A549 (cell line): ENCODE measurements around the gene TSPAN3. TPM values are rescaled to one million over a fixed set of nuclear protein-coding genes. Genes with fewer than 3 reads are reported as not detected.

Experiments
- ATAC-seq, 2 experiments: fragments of 200-7000 bp in 1 of 2; fragments of >200 bp in 1 of 2; cut with Nextera tagmentation in 1 of 2; cut with Tn5 transposase in 1 of 2; 3 replicates each; pipeline versions ENCODE4 v1.8.0 to v1.9.1; 2018 to 2020; ENCODE audit warnings: mild to moderate bottlenecking in 1 of 2, moderate library complexity in 1 of 2
- CTCF ChIA-PET: fragments of 300-600 bp; sonication (Branson Sonifier 250); formaldehyde crosslinking; extraction: SDS; loops from one replicate; lab custom pipeline; 2021; ENCODE audit warnings: antibody characterized with exemption, inconsistent platforms; lab: Yijun Ruan, JAX
- POLR2A ChIA-PET: fragments of 350-600 bp; formaldehyde crosslinking; extraction: SDS; loops from one replicate; lab custom pipeline; 2021; ENCODE audit warnings: antibody characterized with exemption, inconsistent platforms; lab: Yijun Ruan, JAX
- DNase-seq, 2 experiments: peaks; one replicate each; pipeline versions ENCODE4 v3.0.0 to v3.0.0-alpha.2; 2011 to 2016; ENCODE audit warnings: low read depth in 1 of 2, low spot score in 1 of 2
- FAIRE-seq: peaks from 2 replicates; lab custom pipeline; 2011; peaks lifted over from hg19 to GRCh38; lab: Jason Lieb, UNC
- H3K27ac ChIP-seq, 2 experiments: fragments of >200 bp; sonication (Bioruptor Twin); formaldehyde crosslinking; 3 replicates each; pipeline ENCODE4 v1.5.1; 2016 to 2017
- H3K4me1 ChIP-seq: fragments of >200 bp; sonication (Bioruptor Twin); formaldehyde crosslinking; 3 replicates; pipeline ENCODE4 v1.6.1; 2016
- H3K4me2 ChIP-seq: fragments of >200 bp; sonication (Bioruptor Twin); formaldehyde crosslinking; 3 replicates; pipeline ENCODE4 v1.6.1; 2016
- H3K4me3 ChIP-seq: fragments of >200 bp; sonication (Bioruptor Twin); formaldehyde crosslinking; 3 replicates; pipeline ENCODE4 v1.5.1; 2016
- H3K9me3 ChIP-seq: fragments of >200 bp; sonication (Bioruptor Twin); formaldehyde crosslinking; 3 replicates; pipeline ENCODE4 v1.6.1; 2016
- CBX2 ChIP-seq: fragments of 200-600 bp; sonication (generic); IDR thresholded peaks from 2 replicates; pipeline ENCODE4 v1.6.1; 2016; ENCODE audit warnings: low read depth, mild to moderate bottlenecking, borderline replicate concordance
- CEBPB ChIP-seq, 2 experiments: fragments of >200 bp in 1 of 2; sonication (Bioruptor Twin) in 1 of 2; formaldehyde crosslinking in 1 of 2; IDR thresholded peaks; 2 replicates each; pipeline ENCODE4 v1.6.1; 2012 to 2016
- FOSB ChIP-seq: fragments of 250-450 bp; sonication (Bioruptor Pico); IDR thresholded peaks from 2 replicates; pipeline ENCODE4 v1.5.0; 2020; ENCODE audit warnings: mild to moderate bottlenecking, moderate library complexity
- FOXS1 ChIP-seq: fragments of 250-450 bp; sonication (Bioruptor Pico); IDR thresholded peaks from 2 replicates; pipeline ENCODE4 v1.5.0; 2020; ENCODE audit warnings: mild to moderate bottlenecking, moderate library complexity
- HDAC2 ChIP-seq: fragments of 200-600 bp; sonication (generic); IDR thresholded peaks from 2 replicates; pipeline ENCODE4 v1.6.1; 2016
- HEYL ChIP-seq: fragments of 250-450 bp; sonication (Bioruptor Pico); IDR thresholded peaks from 2 replicates; pipeline ENCODE4 v1.8.0; 2021; ENCODE audit warnings: mild to moderate bottlenecking, moderate library complexity
- HOXA7 ChIP-seq: fragments of 250-450 bp; sonication (Bioruptor Pico); IDR thresholded peaks from 2 replicates; pipeline ENCODE4 v1.5.0; 2020; ENCODE audit warnings: mild to moderate bottlenecking, moderate library complexity
- HOXB13 ChIP-seq: fragments of 250-450 bp; sonication (Bioruptor Pico); IDR thresholded peaks from 2 replicates; pipeline ENCODE4 v1.5.0; 2020; ENCODE audit warnings: low read depth, mild to moderate bottlenecking, moderate library complexity
- JUN ChIP-seq, 2 experiments: fragments of >200 bp; sonication (Bioruptor Twin); formaldehyde crosslinking; IDR thresholded peaks; 2 replicates in 1 of 2; 3 replicates in 1 of 2; pipeline ENCODE4 v1.6.1; 2016 to 2017
- MAFK ChIP-seq: fragments of 450-650 bp; IDR thresholded peaks from 2 replicates; pipeline ENCODE4 v1.6.1; 2014; ENCODE audit not compliant: partially characterized antibody
- NPAS2 ChIP-seq: fragments of 250-450 bp; sonication (Bioruptor Pico); IDR thresholded peaks from 2 replicates; pipeline ENCODE4 v1.8.0; 2022; ENCODE audit warnings: mild to moderate bottlenecking, moderate library complexity, borderline replicate concordance
- POLR2A ChIP-seq: IDR thresholded peaks from 2 replicates; pipeline ENCODE4 v1.6.1; 2012; ENCODE audit warnings: mild to moderate bottlenecking, low read length
- POLR2AphosphoS2 ChIP-seq: conservative IDR thresholded peaks from 2 replicates; pipeline ENCODE4 v1.6.1; 2012; ENCODE audit warnings: low read length, improper control_type of control experiment, inconsistent platforms
- RCOR1 ChIP-seq: fragments of 150-350 bp; IDR thresholded peaks from 2 replicates; pipeline ENCODE4 v1.6.1; 2014; ENCODE audit warnings: antibody characterized with exemption, low read length, low read depth
- RNF2 ChIP-seq: fragments of 200-600 bp; sonication (generic); IDR thresholded peaks from 2 replicates; pipeline ENCODE4 v1.6.1; 2016; ENCODE audit warnings: low read depth, mild to moderate bottlenecking, antibody characterized with exemption, moderate library complexity, borderline replicate concordance
- TFCP2L1 ChIP-seq: fragments of 250-450 bp; sonication (Bioruptor Pico); IDR thresholded peaks from 2 replicates; pipeline ENCODE4 v1.5.0; 2021; ENCODE audit warnings: mild to moderate bottlenecking
- WGBS: methylation state at CpG from one replicate; pipeline ENCODE4 v1.1.6; 2017; ENCODE audit errors: missing lambda C conversion rate; 5-methylcytosine and 5-hydroxymethylcytosine counted together
- polyA plus RNA-seq, 4 experiments: library from polyadenylated mRNA; depleted of rRNA in 3 of 4; stranded (reverse); fragments of >200 nt; fragmentation: RNase III in 1 of 4; extraction: RNeasy Plus Mini Kit Qiagen cat#74134 plus additional on column Dnase treatment in 1 of 4; gene quantifications; 2 replicates in 3 of 4; 3 replicates in 1 of 4; pipeline ENCODE4 v1.2.3, GENCODE V29; 2011 to 2017
- TF ChIP-seq, protein P1 (sequence below): fragments of 250-450 bp; sonication (Bioruptor Pico); IDR thresholded peaks from 2 replicates; pipeline ENCODE4 v1.5.0; 2020; ENCODE audit warnings: low read depth, mild to moderate bottlenecking, moderate library complexity
- TF ChIP-seq, protein P2 (sequence below): IDR thresholded peaks from 2 replicates; pipeline ENCODE4 v1.6.1; 2012
- TF ChIP-seq, protein P3 (sequence below): fragments of 200-600 bp; sonication (generic); IDR thresholded peaks from 2 replicates; pipeline ENCODE4 v1.6.1; 2016; ENCODE audit warnings: antibody characterized with exemption, mild to moderate bottlenecking, moderate library complexity
- TF ChIP-seq, protein P4 (sequence below): fragments of 250-450 bp; sonication (Bioruptor Pico); IDR thresholded peaks from 2 replicates; pipeline ENCODE4 v1.5.0; 2021; ENCODE audit warnings: mild to moderate bottlenecking, moderate library complexity, borderline replicate concordance

TSPAN3 gene
- polyA plus RNA-seq, 2 of the 4 experiments (the other 2 are of a cell fraction): 362 to 636 TPM

DNA sequence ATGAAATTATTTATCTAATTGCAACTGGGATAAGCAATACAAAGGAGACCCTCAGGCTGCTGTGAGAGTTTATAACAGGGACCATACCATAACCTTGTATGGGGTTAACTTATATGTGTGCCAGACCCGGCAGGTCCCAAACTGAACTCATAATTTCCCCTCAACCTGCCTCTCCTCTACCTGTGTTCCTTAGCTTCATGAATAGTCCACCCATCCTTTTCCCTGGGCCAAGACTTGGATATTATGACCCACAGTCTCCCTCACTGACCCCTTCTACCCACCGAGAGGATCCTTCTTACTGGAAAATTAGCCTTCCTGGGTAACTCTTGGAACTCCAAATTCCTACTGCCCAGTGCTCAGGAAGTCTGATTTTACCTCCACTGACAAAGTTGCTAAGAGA, 3.4 kb upstream of the TSPAN3 start:
- POLR2A ChIA-PET: no interaction called here

DNA sequence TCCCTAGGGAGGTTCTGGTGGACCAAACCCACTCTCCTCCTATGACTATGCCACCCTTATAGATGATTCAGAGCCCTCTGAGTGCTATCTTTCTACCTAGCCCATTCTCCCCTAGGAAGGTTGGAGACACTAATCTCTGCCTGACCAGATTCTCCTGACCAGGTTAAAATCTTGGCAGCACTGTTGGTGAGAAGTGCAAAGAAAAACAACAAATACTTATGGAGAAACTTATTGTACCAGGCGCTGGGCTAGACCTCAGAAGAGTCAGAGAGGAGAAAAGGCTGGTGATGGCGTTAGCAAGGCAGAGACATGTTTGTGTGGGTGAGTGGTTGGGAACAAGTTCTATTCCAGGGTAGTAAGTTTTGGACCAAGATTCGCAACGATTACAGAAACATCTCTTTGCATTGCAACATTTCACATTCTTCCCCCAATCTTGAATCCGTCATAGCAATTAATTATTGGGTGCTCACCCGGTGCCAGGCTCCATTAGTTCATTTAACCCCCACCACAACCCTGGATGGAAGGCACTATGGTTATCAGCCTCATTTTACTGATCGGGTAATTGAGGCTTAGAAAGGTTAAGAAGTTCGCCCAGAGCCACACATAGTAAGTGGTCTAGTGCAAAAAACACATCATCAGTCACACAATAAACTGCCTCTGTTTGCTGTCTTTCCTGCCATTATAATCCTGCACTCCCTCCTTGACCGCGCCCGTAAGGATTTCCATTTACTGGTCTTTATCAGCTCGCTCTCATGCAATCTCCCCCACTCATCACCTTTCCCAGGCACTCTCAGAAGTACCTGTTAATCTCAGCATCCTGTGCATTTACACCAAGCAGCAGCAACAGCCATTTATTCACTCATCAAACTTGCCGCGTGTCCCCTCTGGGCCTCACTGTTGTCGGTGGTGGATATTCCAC, 655 bp upstream of the TSPAN3 start:
- Histone ChIP-seq H3K27ac (peak overlapping the region; percentile 37 to 92; a peak in 4 of 6 replicates), H3K9me3 (no peaks in the 10 kb centered on the region), H3K4me1 (peaks cover 34% of the 10 kb centered on the region), H3K4me3 (no peak overlapping the region; the same call in 2 of the 3 replicates), H3K4me2 (peak overlapping the region; percentile 48)
- FAIRE-seq: no peak
- ATAC-seq: no peak
- ChIA-PET POLR2A (interaction anchor here (0.6 to 1.0 kb wide), 6 partner anchors 11 to 750 kb away, joined by 3 to 9 read pairs (median 5); no protein-coding TSS in a partner anchor), CTCF (interaction anchor here (0.8 kb wide), 1 partner anchor 9 kb away, joined by 4 read pairs; no protein-coding TSS in a partner anchor)
- 79% methylated on average over 15 of the region's 15 CpGs for WGBS
- DNase-seq: no peak
- TF ChIP-seq MAFK (peak; percentile 1), RNF2 (no peak), HOXB13 (CRISPR knock-in tag) (no peak), CBX2 (no peak), JUN (IDR thresholded peaks at IDR 0.05) (no peak), CEBPB (IDR thresholded peaks at IDR 0.05) (no peak)
- TF ChIP-seq, all 56 proteins: peak for 1

More for the DNA sequence above, 3.4 kb upstream of the TSPAN3 start:
- H3K4me3 ChIP-seq: no peak overlapping the region
- no peak overlapping the region for H3K27ac ChIP-seq
- DNase-seq: no peak
- CTCF ChIA-PET: interaction anchor here (0.8 to 1.7 kb wide), 3 partner anchors 8 to 39 kb away, joined by 3 read pairs; no protein-coding TSS in a partner anchor
- no peak for FAIRE-seq
- H3K9me3 ChIP-seq: no peaks in the 10 kb centered on the region
- WGBS: 44% methylated on average over 2 of the region's 2 CpGs
- TF ChIP-seq FOSB (CRISPR knock-in tag) (no peak), RCOR1 (no peak), POLR2A (no peak), NPAS2 (no peak), HDAC2 (no peak), POLR2AphosphoS2 (no peak), HOXA7 (no peak), HEYL (CRISPR knock-in tag) (no peak), FOXS1 (CRISPR knock-in tag) (no peak), TFCP2L1 (no peak)
- TF ChIP-seq, protein P1, sequence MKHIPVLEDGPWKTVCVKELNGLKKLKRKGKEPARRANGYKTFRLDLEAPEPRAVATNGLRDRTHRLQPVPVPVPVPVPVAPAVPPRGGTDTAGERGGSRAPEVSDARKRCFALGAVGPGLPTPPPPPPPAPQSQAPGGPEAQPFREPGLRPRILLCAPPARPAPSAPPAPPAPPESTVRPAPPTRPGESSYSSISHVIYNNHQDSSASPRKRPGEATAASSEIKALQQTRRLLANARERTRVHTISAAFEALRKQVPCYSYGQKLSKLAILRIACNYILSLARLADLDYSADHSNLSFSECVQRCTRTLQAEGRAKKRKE (CRISPR knock-in tag): no peak
- TF ChIP-seq, protein P2, sequence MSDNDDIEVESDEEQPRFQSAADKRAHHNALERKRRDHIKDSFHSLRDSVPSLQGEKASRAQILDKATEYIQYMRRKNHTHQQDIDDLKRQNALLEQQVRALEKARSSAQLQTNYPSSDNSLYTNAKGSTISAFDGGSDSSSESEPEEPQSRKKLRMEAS: no peak
- TF ChIP-seq, protein P3, sequence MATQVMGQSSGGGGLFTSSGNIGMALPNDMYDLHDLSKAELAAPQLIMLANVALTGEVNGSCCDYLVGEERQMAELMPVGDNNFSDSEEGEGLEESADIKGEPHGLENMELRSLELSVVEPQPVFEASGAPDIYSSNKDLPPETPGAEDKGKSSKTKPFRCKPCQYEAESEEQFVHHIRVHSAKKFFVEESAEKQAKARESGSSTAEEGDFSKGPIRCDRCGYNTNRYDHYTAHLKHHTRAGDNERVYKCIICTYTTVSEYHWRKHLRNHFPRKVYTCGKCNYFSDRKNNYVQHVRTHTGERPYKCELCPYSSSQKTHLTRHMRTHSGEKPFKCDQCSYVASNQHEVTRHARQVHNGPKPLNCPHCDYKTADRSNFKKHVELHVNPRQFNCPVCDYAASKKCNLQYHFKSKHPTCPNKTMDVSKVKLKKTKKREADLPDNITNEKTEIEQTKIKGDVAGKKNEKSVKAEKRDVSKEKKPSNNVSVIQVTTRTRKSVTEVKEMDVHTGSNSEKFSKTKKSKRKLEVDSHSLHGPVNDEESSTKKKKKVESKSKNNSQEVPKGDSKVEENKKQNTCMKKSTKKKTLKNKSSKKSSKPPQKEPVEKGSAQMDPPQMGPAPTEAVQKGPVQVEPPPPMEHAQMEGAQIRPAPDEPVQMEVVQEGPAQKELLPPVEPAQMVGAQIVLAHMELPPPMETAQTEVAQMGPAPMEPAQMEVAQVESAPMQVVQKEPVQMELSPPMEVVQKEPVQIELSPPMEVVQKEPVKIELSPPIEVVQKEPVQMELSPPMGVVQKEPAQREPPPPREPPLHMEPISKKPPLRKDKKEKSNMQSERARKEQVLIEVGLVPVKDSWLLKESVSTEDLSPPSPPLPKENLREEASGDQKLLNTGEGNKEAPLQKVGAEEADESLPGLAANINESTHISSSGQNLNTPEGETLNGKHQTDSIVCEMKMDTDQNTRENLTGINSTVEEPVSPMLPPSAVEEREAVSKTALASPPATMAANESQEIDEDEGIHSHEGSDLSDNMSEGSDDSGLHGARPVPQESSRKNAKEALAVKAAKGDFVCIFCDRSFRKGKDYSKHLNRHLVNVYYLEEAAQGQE: no peak
- TF ChIP-seq, protein P4, sequence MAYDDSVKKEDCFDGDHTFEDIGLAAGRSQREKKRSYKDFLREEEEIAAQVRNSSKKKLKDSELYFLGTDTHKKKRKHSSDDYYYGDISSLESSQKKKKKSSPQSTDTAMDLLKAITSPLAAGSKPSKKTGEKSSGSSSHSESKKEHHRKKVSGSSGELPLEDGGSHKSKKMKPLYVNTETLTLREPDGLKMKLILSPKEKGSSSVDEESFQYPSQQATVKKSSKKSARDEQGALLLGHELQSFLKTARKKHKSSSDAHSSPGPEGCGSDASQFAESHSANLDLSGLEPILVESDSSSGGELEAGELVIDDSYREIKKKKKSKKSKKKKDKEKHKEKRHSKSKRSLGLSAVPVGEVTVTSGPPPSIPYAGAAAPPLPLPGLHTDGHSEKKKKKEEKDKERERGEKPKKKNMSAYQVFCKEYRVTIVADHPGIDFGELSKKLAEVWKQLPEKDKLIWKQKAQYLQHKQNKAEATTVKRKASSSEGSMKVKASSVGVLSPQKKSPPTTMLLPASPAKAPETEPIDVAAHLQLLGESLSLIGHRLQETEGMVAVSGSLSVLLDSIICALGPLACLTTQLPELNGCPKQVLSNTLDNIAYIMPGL: no peak
- TF ChIP-seq, all 56 proteins: peak for 0
- Histone ChIP-seq H3K4me2 (no peak overlapping the region), H3K4me1 (peaks cover 7% of the 10 kb centered on the region)
- no peak for ATAC-seq
